Measurements from ENCODE around the gene TMX3. TPM values are rescaled to one million over a fixed set of nuclear protein-coding genes. Genes with fewer than 3 reads are reported as not detected.

Gene TMX3
- polyA plus RNA-seq, 2 donors, result 9.5 to 10.2 TPM

DNA sequence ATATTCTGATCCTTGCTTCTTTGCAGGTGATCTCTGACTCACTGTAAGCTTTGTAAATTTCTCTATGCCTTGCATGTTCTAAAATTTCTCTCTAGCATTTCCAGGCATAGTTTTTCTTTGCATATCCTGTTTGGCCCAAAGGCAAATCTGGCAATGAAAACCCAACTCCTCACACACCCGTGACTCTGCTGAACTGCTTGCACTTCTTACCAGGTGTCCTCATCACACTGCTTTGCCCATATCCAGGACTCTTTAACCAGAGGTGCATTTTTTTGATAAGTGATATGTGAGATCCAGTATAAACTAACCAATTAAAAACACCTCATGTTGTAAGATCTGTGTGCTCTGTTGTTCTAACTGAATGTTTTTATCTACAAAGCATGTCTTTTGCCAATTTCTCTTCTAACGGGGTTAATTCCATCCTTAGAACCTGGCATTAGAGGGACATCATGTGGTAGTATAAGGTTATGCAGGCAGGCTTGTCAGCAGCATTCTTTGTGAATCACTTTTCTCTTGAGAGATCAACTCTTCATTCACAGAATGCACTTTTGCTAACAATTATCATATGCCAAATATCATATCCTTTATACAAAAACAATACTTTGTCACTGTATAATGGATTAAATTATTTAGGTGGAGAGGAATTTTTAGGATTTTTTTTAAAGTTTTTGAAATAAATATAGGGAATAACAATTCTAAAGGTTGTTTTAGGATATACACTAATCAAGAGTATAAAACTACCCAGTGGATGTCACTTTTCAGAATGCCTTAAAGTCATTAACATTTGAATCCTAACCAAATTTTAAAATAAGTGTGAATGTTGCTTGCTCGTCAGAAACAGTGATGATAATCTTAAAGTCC lies 20.8 kb upstream of the TMX3 start:
- H3K4me1 ChIP-seq (ENCODE audit: control insufficient read depth in 2 of 2, insufficient read depth in 2 of 2, low read length in 1 of 2), result no peaks in the 10 kb centered on the region
- 30 to 37% methylated on average over 3 of the region's 3 CpGs for WGBS, 2 donors
- H3K9me3 ChIP-seq (ENCODE audit: control insufficient read depth in 2 of 2, insufficient read depth in 1 of 2, low read depth in 1 of 2, low read length in 1 of 2), result no peaks in the 10 kb centered on the region
- H3K4me3 ChIP-seq (ENCODE audit: low read depth in 1 of 2, low read length in 2 of 2), result no peak overlapping the region
- no peak overlapping the region for H3K27ac ChIP-seq (ENCODE audit: low read depth in 2 of 2, low read length in 1 of 2)
- no peaks in the 10 kb centered on the region for H3K27me3 ChIP-seq (ENCODE audit: control insufficient read depth in 1 of 2, insufficient read depth in 2 of 2, low read length in 2 of 2)
- H3K36me3 ChIP-seq (ENCODE audit: control insufficient read depth in 2 of 2, insufficient read depth in 2 of 2, low read length in 1 of 2), result no peaks in the 10 kb centered on the region

- Histone ChIP-seq H3K4me1 (ENCODE audit: control insufficient read depth in 2 of 2, insufficient read depth in 2 of 2, low read length in 1 of 2) (no peaks in the 10 kb centered on the region), H3K9me3 (ENCODE audit: control insufficient read depth in 2 of 2, insufficient read depth in 1 of 2, low read depth in 1 of 2, low read length in 1 of 2) (no peaks in the 10 kb centered on the region), H3K27me3 (ENCODE audit: control insufficient read depth in 1 of 2, insufficient read depth in 2 of 2, low read length in 2 of 2) (no peaks in the 10 kb centered on the region), H3K27ac (ENCODE audit: low read depth in 2 of 2, low read length in 1 of 2) (no peak overlapping the region), H3K4me3 (ENCODE audit: low read depth in 1 of 2, low read length in 2 of 2) (no peak overlapping the region), H3K36me3 (ENCODE audit: control insufficient read depth in 2 of 2, insufficient read depth in 2 of 2, low read length in 1 of 2) (no peaks in the 10 kb centered on the region)
- 47 to 54% methylated on average over 5 of the region's 5 CpGs for WGBS, 2 donors
Measured at GRCh38 chr18:68734308-68734707, 19.4 kb upstream of the TMX3 start.

GRCh38 chr18:68733707-68734106 lies 18.8 kb upstream of the TMX3 start:
- Histone ChIP-seq H3K4me3 (ENCODE audit: low read depth in 1 of 2, low read length in 2 of 2) (no peak overlapping the region), H3K9me3 (ENCODE audit: control insufficient read depth in 2 of 2, insufficient read depth in 1 of 2, low read depth in 1 of 2, low read length in 1 of 2) (no peaks in the 10 kb centered on the region), H3K27me3 (ENCODE audit: control insufficient read depth in 1 of 2, insufficient read depth in 2 of 2, low read length in 2 of 2) (no peaks in the 10 kb centered on the region), H3K36me3 (ENCODE audit: control insufficient read depth in 2 of 2, insufficient read depth in 2 of 2, low read length in 1 of 2) (no peaks in the 10 kb centered on the region), H3K27ac (ENCODE audit: low read depth in 2 of 2, low read length in 1 of 2) (no peak overlapping the region), H3K4me1 (ENCODE audit: control insufficient read depth in 2 of 2, insufficient read depth in 2 of 2, low read length in 1 of 2) (no peaks in the 10 kb centered on the region)
- WGBS, 2 donors, result 30 to 33% methylated on average over 6 of the region's 6 CpGs

DNA sequence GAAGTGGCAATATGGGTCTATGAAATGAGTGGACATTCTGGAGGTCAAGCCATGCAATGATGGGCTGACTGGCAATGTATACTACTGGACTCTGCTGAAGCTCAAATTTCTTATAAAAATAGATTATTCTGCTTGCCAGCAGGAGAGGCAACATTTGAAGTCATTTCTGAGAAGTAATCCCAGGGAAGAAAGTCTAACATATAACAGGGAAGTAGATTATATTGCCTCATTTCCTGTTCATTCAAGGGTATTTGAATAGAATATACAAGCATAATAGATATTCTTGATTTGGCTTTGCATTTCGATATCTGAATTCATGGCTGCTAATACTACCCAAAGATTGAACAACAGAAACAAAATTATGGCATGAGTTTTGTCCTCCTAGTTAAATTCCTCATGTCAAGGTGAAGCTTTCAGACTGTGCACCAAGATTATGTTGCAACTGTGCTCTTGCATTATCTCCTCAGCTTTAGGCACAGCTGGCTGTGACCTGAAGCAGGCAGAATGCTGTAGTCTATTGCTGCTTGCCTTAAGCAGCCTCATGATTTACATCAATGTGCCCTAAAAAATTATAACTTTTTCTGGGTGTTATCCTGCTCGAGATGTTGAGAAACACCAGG lies 13.3 kb upstream of the TMX3 start:
- Histone ChIP-seq H3K36me3 (ENCODE audit: control insufficient read depth in 2 of 2, insufficient read depth in 2 of 2, low read length in 1 of 2) (no peaks in the 10 kb centered on the region), H3K4me1 (ENCODE audit: control insufficient read depth in 2 of 2, insufficient read depth in 2 of 2, low read length in 1 of 2) (peaks cover 0 to 2% of the 10 kb centered on the region in 2 donors), H3K9me3 (ENCODE audit: control insufficient read depth in 2 of 2, insufficient read depth in 1 of 2, low read depth in 1 of 2, low read length in 1 of 2) (no peaks in the 10 kb centered on the region), H3K27ac (ENCODE audit: low read depth in 2 of 2, low read length in 1 of 2) (no peak overlapping the region), H3K27me3 (ENCODE audit: control insufficient read depth in 1 of 2, insufficient read depth in 2 of 2, low read length in 2 of 2) (no peaks in the 10 kb centered on the region), H3K4me3 (ENCODE audit: low read depth in 1 of 2, low read length in 2 of 2) (no peak overlapping the region)
- WGBS, 2 donors, result 80 to 81% methylated on average over 2 of the region's 2 CpGs

DNA sequence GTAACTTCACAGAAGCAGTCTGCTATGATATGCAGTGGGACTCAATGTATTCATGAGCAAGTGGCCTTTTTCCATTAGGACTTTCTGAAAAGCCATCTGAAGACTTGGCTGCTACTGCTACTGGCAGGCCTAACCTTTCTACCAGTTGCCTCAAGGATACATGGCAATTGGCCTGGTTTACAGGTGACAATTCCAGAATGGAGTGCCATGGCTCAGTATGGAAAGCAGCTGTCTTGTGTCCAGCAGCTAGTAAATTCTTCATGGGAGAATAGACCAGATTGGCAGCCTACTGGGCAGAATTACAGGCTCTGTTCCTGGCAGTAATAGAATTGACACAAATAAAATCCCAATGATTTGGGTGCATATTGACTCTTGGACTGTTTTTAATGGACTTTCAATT lies 12.6 kb upstream of the TMX3 start:
- H3K9me3 ChIP-seq (ENCODE audit: control insufficient read depth in 2 of 2, insufficient read depth in 1 of 2, low read depth in 1 of 2, low read length in 1 of 2), result no peaks in the 10 kb centered on the region
- H3K27me3 ChIP-seq (ENCODE audit: control insufficient read depth in 1 of 2, insufficient read depth in 2 of 2, low read length in 2 of 2), result no peaks in the 10 kb centered on the region
- H3K4me3 ChIP-seq (ENCODE audit: low read depth in 1 of 2, low read length in 2 of 2), result no peak overlapping the region
- peaks cover 0 to 2% of the 10 kb centered on the region in 2 donors for H3K4me1 ChIP-seq (ENCODE audit: control insufficient read depth in 2 of 2, insufficient read depth in 2 of 2, low read length in 1 of 2)
- H3K27ac ChIP-seq (ENCODE audit: low read depth in 2 of 2, low read length in 1 of 2), result no peak overlapping the region
- no peaks in the 10 kb centered on the region for H3K36me3 ChIP-seq (ENCODE audit: control insufficient read depth in 2 of 2, insufficient read depth in 2 of 2, low read length in 1 of 2)

DNA sequence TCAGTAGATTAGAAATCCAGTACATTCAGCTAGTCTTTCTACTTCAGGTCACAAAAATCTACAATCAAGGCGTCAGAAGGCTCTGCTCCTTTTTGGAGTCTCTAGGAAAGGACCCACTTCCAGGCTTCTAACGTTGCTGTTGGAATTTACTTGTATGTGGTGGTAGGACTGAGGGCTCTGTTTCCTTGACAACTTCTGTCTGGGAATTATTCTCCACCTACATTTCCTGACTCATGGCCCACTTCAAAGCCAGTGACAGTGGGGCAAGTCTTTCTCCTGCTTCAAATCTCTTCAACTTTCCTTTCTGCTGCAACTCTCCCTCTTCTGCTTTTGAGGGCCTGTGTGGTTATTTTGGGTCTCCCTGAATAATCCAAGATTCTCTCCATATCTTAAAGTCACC lies 10.4 kb upstream of the TMX3 start:
- peaks cover 0 to 2% of the 10 kb centered on the region in 2 donors for H3K4me1 ChIP-seq (ENCODE audit: control insufficient read depth in 2 of 2, insufficient read depth in 2 of 2, low read length in 1 of 2)
- WGBS, 2 donors, result 71 to 83% methylated on average over 2 of the region's 2 CpGs
- no peak overlapping the region for H3K27ac ChIP-seq (ENCODE audit: low read depth in 2 of 2, low read length in 1 of 2)
- H3K27me3 ChIP-seq (ENCODE audit: control insufficient read depth in 1 of 2, insufficient read depth in 2 of 2, low read length in 2 of 2), result no peaks in the 10 kb centered on the region
- H3K9me3 ChIP-seq (ENCODE audit: control insufficient read depth in 2 of 2, insufficient read depth in 1 of 2, low read depth in 1 of 2, low read length in 1 of 2), result no peaks in the 10 kb centered on the region
- no peak overlapping the region for H3K4me3 ChIP-seq (ENCODE audit: low read depth in 1 of 2, low read length in 2 of 2)
- H3K36me3 ChIP-seq (ENCODE audit: control insufficient read depth in 2 of 2, insufficient read depth in 2 of 2, low read length in 1 of 2), result no peaks in the 10 kb centered on the region

DNA sequence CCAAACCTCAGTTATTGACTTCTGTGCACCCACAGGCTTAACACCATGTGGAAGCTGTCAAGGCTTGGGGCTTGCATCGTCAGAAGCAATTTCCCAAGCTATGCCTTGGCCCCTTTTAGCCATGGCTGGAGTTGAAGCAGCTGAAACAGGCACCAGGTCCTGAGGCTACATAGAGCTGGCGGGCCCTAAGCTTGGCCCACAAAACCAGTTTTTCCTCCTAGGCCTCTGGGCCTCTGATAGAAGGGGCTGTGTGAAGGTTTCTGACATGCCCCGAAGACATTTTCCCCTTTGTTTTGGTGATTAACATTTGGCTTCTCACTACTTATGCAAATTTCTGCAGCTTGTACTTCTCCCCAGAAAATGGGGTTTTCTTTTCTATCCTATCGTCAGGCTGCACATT lies 9.1 kb upstream of the TMX3 start:
- Histone ChIP-seq H3K4me1 (ENCODE audit: control insufficient read depth in 2 of 2, insufficient read depth in 2 of 2, low read length in 1 of 2) (peaks cover 0 to 2% of the 10 kb centered on the region in 2 donors), H3K4me3 (ENCODE audit: low read depth in 1 of 2, low read length in 2 of 2) (no peak overlapping the region), H3K9me3 (ENCODE audit: control insufficient read depth in 2 of 2, insufficient read depth in 1 of 2, low read depth in 1 of 2, low read length in 1 of 2) (no peaks in the 10 kb centered on the region), H3K36me3 (ENCODE audit: control insufficient read depth in 2 of 2, insufficient read depth in 2 of 2, low read length in 1 of 2) (no peaks in the 10 kb centered on the region), H3K27me3 (ENCODE audit: control insufficient read depth in 1 of 2, insufficient read depth in 2 of 2, low read length in 2 of 2) (no peaks in the 10 kb centered on the region), H3K27ac (ENCODE audit: low read depth in 2 of 2, low read length in 1 of 2) (no peak overlapping the region)
- 49 to 65% methylated on average over 4 of the region's 4 CpGs for WGBS, 2 donors

DNA sequence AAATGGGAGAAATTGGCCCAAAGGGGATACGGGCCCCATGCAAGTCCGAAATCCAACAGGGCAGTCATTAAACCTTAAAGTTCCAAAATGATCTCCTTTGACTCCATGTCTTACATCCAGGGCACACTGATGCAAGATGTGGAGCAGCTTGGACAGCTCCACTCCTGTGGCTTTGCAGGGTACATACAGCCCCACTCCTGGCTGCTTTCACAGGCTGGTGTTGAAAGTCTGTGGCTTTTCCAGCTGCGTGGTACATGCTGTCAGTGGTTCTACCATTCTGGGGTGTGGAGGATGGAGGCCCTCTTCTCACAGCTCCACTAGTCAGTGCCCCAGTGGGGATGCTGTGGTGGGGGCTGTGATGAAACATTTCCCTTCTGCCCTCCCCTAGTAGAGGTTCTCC lies 8.6 kb upstream of the TMX3 start:
- Histone ChIP-seq H3K4me3 (ENCODE audit: low read depth in 1 of 2, low read length in 2 of 2) (no peak overlapping the region), H3K27me3 (ENCODE audit: control insufficient read depth in 1 of 2, insufficient read depth in 2 of 2, low read length in 2 of 2) (no peaks in the 10 kb centered on the region), H3K36me3 (ENCODE audit: control insufficient read depth in 2 of 2, insufficient read depth in 2 of 2, low read length in 1 of 2) (no peaks in the 10 kb centered on the region), H3K9me3 (ENCODE audit: control insufficient read depth in 2 of 2, insufficient read depth in 1 of 2, low read depth in 1 of 2, low read length in 1 of 2) (no peaks in the 10 kb centered on the region), H3K27ac (ENCODE audit: low read depth in 2 of 2, low read length in 1 of 2) (no peak overlapping the region), H3K4me1 (ENCODE audit: control insufficient read depth in 2 of 2, insufficient read depth in 2 of 2, low read length in 1 of 2) (peaks cover 0 to 2% of the 10 kb centered on the region in 2 donors)
- 94% methylated on average over 3 of the region's 3 CpGs for WGBS, 2 donors

DNA sequence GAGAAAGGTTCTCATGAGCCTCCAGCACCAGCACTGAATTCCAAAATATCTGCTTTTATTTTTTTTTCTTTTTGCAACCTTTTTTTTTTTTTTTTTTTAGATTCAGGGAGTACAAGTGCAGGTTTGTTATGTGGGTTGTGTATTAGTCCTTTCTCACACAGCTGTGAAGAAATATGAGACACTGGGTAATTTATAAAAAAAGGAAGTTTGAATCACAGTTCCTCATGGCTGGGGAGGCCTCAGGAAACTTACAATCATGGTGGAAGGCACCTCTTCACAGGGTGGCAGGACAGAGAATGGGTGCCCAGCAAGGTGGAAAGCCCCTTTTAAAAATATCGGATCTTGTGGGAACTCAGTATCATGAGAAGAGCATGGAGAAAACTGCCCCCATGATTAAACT lies 7.9 kb upstream of the TMX3 start:
- no peak overlapping the region for H3K27ac ChIP-seq (ENCODE audit: low read depth in 2 of 2, low read length in 1 of 2)

More for the DNA sequence above, 7.9 kb upstream of the TMX3 start:
- Histone ChIP-seq H3K4me3 (ENCODE audit: low read depth in 1 of 2, low read length in 2 of 2) (no peak overlapping the region), H3K4me1 (ENCODE audit: control insufficient read depth in 2 of 2, insufficient read depth in 2 of 2, low read length in 1 of 2) (peaks cover 0 to 2% of the 10 kb centered on the region in 2 donors), H3K36me3 (ENCODE audit: control insufficient read depth in 2 of 2, insufficient read depth in 2 of 2, low read length in 1 of 2) (no peaks in the 10 kb centered on the region), H3K27me3 (ENCODE audit: control insufficient read depth in 1 of 2, insufficient read depth in 2 of 2, low read length in 2 of 2) (no peaks in the 10 kb centered on the region), H3K9me3 (ENCODE audit: control insufficient read depth in 2 of 2, insufficient read depth in 1 of 2, low read depth in 1 of 2, low read length in 1 of 2) (no peaks in the 10 kb centered on the region)
- WGBS, 2 donors, result 95 to 98% methylated on average over 1 of the region's 1 CpG
